CD4-positive, alpha-beta T cell treated with Interleukin-10 for 1 hour (primary cell): Measurements from ENCODE around the gene CEBPE.
A peak's percentile ranks its signal among the peaks of the same experiment; 100 is the strongest.

Experiments used
- DNase-seq: peaks from one replicate; pipeline ENCODE4 v3.0.0-alpha.2; 2020

CEBPE gene

DNA sequence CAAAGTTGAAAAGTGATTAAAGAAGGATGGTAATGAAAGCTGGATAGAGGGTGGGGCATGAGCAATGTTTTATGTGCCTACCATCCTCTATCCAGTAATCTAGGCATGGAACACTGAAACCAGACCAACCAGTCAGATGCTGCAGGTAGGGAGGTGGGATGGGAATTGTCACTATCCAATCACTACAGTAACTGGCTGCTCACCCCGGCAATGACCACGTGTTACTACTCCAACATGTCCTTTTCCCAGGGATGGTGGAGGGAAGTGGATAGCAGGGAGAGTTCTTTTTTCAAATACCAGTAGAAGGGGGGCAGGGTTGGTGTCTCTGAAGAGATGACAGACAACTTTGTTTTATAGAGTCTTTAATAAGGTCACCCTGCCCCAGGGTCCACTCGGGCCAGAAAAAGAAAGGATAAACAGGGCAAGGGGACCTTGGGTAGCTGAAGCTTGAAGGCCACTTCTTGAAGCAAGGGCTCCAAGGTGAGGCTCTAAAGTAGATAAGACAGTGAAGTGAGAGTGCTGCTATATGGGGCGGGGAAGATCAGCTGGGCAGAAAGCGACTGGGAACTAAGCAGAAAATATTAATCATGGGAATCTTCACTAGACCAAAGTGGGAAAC, 47.0 kb downstream of the CEBPE start:
- no peak for DNase-seq

DNA sequence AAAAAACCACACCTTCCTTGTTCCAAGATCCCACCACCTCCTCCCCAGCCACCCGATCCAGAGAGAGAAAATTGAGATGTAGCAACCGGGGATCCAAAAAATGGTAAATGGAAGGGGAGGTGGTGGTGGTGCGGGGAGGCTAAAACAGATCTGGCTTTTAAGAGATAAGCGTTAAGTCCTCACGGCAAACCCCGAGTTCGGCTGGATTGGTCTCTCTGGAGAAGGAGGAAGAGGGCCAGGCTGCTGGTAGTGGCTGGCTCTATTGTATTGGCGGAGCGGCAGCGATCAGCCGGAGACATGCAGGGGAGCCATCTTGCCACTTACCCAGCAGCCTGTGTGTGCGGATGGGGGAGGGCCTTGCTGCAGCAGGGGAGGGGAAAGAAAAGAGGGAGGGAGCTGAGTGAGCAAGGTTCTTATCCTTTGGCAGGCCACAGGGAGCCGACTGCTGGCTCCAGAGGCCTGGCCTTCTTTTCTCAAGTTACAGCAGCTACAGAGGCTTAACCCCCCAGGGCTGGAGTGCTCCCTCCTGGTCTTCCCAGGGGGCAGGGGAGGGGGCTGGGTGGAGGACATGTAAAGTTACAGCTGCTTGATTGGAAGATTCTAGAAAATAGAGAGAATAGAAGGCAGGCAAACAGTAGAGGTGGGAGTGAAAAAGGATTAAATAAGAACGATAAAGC, 47.7 kb downstream of the CEBPE start:
- peak; percentile 82 for DNase-seq

DNA sequence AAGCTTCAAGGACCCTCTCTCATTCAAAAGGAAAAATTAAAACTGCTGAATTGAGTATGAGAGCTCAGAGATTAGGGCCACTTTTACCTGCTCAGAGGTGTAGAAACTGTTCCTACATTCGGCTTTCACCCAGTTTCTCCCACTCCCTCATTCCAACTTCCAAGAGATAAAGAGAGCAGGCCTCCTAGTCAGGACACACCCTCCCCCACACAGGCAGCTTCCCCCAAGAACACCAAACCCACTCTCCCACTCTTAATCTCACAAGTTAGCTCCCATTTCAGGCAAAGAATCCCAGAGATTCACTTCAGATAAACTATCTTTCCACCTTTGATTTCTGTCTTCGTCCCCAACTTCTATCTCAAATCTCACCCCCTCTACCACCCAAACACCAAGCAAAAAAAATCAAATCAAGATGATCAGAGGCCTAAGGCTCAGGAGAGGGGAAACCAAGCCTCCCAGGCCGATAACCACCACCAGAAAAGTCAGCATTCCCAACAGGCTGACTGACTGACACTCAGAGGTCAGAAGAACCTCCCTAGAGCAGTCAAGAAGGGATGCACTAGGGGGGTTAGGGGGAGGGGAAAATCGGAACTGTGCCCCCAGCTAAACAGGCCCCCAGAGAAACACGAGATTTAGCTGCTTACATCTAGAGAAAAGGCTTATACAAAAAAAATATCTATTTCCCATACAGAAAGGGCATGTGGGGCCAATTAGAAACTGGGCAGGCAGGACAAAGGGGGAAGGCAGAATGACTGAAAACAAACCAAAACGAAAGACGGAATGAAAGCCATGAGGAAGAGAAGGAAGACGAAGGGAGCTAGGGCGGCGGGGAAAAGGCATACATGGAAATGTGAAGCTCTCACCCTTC, 48.6 kb downstream of the CEBPE start:
- no peak for DNase-seq

DNA sequence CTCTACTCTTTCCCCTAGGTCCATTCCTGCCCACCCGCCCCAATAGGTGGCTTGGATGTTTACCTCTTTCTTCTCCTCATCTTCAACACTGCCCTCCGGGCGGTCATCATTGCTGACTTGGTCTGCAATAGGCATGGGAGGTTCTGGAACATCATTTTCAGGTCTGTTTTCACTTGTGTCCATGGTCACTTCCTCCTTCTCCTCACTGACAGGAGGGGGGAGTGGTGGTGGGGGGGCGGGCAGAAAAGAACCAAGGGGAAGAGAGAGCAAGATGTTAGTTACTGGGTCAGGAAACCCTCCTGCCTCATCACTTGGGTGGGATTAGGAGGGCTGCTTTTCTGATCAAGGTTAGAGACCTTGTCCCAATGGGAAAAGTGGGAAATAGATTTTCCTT, 49.6 kb downstream of the CEBPE start:
- DNase-seq, result no peak

DNA sequence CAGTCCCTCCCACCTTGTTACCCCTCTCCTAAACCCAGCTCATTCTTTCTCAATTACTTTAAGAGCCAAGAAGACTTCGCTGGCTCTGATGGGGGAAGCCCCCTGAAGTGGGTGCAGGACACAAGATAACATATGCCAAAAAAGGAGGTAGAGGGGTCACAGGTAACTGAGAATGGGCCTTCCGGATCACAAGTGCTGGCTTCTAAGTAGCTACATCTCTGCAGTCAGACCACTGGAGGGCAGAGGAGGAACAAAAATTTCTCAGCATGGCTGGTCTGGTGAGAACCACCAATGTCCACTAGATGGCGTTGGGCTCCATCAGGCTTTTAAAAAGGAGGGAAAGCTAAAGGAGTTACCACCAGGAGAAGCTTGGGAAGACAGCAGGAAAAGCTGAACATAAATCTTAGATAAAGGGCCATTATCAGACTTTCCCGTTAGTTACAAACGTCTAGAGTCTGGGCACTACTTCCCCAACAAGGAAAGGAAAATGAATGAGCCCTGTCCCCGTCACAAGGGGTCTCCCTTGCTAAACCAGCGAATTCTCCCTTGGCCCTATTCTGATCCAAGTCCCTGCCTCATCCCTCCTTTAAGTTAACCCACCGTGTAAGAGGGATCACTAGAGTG, 50.2 kb downstream of the CEBPE start:
- DNase-seq, result peak; percentile 86

DNA sequence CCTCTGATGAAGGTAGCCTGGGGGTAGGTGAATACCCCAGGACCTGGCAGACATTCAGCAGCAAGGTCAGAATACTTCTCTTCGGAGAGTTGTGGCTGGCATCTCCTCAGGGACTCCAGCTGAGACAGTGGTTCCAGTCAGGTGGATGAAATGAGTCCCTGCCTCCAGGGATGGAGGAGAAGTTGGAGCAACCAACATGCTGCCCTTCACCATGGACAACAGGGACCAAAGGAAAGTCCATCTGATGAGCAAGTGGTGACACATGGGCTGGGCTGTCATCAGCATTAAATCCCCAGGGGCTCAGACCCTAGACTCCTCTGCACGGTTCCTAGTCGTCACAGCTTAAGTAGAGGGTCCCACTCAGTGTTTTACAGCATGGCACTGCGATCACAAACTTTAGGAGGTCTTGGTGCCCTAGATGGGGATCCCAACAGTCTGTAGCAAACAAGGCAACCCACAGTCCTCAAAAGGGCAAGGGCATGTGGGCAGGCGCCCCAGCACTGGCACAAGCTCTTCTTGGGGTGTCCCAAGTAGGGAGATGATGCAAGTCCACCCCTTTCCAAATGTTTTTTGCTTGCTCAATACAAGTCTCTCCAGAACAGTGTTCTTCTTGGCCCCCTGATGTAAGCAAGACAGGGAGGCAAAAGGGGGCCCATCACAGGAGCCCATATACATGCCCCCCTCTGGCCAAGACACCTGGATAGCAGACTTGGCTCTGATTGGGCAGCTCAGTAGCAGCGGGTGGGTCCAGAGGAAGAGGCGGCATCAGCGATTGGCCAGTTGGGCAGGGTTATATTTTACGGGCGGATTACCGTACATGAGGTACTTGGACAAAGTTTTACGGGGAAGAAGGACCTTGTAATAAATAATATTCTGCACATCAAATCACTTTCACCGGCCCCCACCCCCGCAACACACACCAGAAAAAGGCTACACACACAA, 50.9 kb downstream of the CEBPE start:
- no peak for DNase-seq
